Left hindlimb (tissue), 1 donor: ENCODE results near the gene ZBTB43.

ENCODE experiments used
- DNase-seq: peaks from one replicate; pipeline ENCODE4 v3.0.0-alpha.2; 2018

The ZBTB43 gene

DNA sequence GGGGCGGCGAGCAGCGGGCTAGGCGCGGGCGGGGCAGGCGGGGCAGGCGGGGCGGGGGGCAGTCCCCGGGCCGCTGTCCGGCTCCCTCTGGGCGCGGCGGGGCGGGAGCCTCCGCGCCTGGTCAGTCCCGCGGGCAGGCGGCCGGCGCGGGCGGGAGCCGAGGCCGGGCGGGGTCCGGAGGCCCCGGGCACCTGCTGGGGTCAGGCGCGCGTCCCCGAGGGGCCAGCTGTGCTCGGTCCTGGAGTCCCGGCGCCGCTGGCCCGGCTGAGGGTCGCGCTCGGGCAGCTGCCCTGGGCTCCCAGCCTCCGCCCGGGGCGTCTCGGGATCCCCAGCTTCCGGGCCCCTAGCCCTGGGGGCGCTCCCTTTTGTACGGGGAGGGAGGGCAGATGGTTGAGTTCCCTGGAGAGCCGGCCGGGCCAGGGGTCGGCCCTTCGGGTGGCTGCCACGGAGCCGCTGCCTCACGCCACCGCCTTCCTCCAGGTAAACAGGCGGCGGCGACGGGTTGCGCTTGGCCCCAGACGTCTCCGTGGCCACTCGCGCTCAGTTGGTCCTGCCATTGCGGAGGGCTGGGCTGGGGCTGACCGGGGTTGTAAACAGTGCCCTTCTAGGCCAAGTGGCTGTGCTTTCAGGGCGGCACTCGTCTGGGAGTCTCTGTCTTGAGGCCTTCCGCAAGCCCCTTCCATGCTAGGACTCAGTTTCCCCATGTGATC is 56.1 kb downstream of the ZBTB43 start:
- DNase-seq, result no peak

GRCh38 chr9:126861707-126862103 is 56.9 kb downstream of the ZBTB43 start:
- no peak for DNase-seq

DNA sequence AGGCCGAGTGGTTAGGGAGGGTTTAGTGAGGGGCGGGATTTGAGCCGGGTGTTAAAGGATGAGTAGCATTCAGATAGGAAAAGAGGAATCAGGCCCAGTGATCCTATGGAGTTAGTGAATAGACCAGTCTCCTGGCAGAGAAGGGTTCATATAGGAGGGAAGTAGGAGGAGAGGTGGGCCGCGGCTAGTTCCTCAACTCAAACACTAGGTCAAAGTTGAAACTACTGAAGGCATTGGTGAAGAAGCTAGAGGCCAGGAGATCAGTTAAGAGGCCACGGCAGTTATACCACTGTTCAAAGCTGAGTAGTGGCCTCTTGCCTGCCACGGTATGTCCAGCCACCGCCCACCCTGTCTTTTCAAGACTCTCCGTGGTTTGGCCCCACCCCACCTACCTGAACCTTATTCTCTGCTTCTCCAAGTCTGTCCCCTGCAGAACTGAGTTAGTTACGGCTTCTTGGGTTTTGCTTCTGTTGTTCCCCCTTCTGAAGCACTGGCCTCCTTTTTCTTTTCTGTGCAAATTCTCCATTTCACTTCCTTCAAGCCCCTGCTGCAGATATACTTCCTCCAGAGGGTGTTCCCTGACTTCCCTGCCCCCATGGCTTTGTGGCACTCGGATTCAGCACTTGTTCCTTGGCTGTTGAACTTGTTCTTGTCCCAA is 57.4 kb downstream of the ZBTB43 start:
- no peak for DNase-seq

- no peak for DNase-seq
These were observed 59.9 kb downstream of the ZBTB43 start for GRCh38 chr9:126864771-126865170.

DNA sequence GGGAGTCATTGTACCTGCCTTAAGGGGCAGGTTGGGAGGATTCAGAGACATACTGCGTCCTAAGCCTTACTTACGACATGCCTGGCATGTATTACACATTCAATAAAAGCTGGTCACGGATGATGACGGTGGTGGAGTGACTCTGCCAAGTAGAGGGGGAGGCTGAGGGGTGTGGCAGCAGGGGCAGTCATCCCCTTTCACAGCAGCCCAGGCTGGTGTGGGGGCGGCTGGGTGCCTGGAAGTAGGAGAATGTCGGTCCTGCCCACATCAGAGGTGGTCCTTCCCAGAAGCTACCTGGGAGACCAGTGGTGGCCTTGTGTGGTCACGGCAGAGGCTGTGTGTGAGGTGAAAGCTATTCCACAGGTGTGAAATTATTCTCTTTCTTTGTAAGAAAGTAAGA is 64.5 kb downstream of the ZBTB43 start:
- DNase-seq, result no peak

GRCh38 chr9:126872516-126872915 is 67.7 kb downstream of the ZBTB43 start:
- no peak for DNase-seq

DNA sequence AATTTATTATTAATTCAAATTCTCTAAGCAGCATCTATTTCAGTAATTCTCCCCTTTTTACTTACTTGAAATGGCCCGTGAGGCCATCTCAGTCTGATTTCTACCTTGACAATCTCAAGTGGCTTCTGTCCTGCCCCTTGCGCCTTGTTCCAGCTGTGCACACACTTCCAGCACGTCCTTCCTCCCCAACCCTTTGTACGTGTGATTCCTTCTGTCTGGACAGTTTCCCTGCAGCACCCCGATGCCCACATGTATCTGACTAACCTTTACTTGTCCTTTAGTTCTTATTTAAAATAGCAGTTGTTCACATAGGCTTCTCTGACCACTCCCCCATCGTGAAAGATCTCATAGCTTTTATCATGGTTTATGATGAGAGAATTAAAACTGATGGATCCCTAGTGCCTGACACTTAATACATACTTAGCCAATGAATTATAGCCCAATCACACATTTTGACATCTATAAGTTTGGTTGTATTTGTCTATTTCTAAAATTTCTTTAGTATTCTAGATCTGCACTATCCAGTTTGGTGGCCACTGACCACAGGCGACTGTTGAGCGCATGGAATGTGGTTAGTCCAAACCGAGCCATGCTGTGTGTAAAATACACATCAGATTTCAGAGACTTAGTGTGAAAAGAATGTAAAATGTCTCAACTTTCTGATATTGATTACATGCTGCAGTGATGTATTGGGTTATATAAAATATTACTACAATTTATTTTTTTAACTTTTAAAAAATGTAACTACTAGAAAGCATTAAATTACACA is 69.9 kb downstream of the ZBTB43 start:
- no peak for DNase-seq

DNA sequence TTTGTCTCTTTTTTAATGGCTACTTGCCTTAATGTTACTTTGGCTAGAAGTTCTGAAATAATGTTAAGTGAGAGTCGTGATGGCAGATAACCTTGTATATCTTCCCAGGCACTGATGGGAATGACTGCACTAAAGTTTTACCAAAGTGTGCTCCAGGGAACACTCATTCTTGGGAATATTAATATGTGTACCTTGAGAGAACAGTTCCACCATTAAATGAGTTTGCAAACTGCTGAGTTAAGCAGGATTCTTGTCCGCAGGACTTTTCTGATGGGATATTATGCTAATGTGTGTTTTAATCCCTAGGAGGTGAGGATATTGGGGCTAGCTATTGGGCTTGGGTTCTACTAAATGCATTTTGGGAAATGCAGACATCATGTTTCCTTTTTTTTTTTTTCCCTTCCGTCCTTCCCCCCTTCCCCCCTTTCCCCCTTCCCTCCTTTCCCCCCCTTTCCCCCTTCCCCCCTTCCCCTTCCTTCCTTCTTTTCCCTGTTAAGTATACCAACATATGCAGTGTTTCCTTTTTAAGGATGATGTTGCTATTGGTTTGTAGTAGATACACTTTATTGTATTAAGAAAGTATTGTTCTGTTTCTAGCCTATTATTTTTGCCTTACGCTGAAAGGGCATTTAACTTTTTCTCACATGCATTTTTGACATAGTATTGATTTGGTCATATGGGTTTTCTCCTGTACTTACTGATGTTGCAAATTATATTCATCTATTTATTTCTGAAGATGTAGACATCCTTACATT is 71.1 kb downstream of the ZBTB43 start:
- no peak for DNase-seq

DNA sequence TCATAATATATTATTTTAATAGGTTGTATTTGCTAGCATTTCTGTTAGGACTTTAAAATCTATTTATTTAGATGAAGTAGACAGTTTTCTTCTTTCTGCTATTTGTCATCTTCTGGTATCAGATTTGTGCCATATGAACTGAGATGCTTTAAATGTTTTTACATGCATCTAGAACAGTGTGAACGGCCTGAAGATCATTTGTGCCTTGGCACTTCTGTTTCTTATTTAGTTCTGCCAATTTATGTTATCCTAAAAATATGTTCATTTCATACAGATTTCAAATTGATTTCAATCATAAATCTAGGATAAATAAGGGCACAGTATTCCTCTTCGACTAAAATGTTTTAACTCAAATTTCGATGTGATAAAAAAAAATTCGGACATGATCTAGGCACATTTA is 71.7 kb downstream of the ZBTB43 start:
- no peak for DNase-seq

GRCh38 chr9:126877418-126877817 is 72.6 kb downstream of the ZBTB43 start:
- DNase-seq, result no peak

- no peak for DNase-seq
These were observed 74.4 kb downstream of the ZBTB43 start for GRCh38 chr9:126879288-126879687.

DNA sequence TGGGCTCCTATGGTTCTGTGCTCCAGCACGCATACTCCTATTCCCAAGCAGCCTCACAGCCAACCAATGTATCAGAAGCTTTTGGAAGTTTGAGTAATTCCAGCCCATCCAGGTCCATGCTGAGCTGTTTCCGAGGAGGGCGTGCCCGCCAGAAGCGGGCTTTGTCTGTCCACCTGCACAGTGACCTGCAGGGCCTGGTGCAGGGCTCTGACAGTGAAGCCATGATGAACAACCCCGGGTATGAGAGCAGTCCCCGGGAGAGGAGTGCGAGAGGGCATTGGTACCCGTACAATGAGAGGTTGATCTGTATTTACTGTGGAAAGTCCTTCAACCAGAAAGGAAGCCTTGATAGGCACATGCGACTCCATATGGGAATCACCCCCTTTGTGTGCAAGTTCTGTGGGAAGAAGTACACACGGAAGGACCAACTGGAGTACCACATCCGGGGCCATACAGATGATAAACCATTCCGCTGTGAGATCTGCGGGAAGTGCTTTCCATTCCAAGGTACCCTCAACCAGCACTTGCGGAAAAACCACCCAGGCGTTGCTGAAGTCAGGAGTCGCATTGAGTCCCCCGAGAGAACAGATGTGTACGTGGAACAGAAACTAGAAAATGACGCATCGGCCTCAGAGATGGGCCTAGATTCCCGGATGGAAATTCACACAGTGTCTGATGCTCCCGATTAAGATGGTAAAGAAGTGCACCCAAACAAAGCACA is 75.5 kb downstream of the ZBTB43 start:
- no peak for DNase-seq

DNA sequence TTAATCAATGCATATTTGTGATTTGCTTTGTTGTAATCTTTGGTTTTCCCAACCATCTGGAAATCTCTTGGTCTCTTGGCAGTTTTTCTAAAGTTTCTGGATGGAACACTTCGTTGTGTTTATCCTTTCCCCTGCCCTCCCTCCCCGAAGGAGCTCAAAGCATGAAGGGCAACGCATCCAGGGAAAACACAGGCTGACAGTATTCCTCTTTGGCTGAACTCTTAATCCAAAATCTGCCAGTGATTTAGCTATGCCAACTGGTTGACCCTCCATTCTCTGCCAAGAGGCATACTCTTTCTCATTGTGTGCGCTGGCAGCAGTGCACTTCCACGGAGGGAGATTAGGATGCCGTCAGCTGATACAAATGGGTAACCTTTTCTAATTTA is 76.1 kb downstream of the ZBTB43 start:
- no peak for DNase-seq

DNA sequence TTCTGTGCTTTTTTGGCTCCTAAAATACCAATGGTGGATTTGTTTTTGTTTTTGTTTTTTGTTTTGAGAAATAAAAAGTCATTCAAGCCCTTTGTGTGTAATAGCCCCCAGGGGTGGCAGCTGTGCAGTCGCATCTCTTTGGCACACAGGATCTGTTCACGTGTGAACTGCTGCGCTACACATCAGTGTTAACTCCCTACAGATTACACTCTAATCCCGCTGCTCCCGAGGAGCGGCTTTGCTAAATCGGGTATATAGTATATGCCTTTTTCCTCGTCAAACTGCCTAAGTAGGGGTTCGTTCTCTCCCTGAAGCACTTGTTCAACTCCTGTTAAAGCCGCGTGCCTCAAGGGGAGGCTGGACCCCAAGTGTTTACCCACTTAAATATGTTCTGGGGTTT is 77.9 kb downstream of the ZBTB43 start:
- DNase-seq, result no peak

DNA sequence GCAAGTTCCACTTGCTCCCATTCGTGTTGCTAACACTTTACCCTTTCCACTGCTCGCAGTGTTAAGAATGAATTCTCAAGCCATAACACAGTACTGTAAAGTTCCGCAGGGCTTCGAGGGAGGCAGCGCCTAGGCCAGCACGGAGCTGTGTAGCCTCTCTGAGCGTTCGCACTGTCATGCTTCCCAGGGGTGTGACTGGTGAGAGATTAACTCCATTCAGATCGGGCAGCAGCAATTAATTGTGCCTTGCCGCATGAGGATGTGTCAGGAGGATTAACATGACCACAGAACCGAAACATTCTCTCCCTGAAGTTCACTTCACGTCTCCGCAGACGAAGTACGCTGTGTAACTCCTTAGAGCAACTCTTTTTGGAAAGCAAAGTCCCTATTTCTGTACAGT is 78.8 kb downstream of the ZBTB43 start:
- no peak for DNase-seq

- DNase-seq, result no peak
These were observed 80.3 kb downstream of the ZBTB43 start for GRCh38 chr9:126885131-126885641.

DNA sequence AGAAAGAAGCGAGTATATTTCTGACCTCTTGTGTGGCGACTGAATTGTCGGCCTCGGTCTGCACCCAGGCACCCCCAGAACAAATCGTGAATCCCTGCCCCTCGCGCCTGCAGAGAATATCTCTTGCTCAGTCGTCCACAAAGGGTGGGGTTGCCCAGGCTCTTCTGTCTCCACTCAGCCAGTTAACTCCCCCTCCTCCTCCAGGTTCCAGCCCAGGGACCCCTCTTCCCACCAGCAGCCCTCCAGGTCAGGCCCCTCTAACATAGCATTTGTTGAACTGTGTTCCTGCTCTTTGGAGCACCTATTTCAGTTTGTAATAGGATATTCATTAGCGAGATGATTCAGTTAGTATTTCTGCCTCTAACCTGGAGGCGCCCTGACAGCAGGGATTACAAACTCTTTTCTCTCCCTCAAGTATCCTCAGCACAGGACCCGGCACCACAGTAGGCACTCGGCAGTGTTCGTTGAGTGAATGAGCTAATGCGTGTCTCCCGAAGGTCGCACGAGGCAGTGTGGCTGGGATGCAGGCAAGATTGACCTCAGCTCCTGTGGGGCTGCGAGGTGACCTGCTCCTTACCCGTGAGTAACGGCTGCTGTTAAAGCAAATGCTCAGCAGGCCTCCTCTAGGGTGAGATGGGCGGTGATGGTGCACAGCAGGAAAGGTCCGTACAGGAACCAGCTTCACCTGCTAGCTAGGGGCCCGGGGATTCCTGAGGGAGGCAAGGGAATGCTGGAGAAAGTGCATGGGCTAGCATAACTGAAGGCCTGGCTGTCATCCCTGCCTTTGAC is 81.4 kb downstream of the ZBTB43 start:
- no peak for DNase-seq

DNA sequence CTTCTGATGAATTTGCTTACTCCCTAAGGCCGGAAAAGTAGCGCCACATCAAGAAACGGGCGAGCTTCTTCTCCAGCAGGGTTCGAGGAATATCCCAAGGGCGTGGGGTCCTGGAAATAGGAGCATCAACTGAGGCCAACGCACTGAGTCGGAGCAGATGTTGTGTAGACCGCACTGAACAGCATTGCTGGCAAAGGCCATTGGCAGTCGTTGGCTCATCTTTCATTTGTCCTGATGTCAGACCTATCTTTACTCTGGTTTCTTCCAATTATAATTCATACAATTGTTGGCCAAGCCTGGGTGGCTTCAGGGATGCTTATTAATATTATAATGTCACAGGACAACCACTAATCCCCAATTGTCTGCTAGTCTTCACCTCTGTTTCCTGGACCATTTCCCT is 82.1 kb downstream of the ZBTB43 start:
- DNase-seq, result no peak
